ENCODE data around the gene STARD5.

STARD5 gene

DNA sequence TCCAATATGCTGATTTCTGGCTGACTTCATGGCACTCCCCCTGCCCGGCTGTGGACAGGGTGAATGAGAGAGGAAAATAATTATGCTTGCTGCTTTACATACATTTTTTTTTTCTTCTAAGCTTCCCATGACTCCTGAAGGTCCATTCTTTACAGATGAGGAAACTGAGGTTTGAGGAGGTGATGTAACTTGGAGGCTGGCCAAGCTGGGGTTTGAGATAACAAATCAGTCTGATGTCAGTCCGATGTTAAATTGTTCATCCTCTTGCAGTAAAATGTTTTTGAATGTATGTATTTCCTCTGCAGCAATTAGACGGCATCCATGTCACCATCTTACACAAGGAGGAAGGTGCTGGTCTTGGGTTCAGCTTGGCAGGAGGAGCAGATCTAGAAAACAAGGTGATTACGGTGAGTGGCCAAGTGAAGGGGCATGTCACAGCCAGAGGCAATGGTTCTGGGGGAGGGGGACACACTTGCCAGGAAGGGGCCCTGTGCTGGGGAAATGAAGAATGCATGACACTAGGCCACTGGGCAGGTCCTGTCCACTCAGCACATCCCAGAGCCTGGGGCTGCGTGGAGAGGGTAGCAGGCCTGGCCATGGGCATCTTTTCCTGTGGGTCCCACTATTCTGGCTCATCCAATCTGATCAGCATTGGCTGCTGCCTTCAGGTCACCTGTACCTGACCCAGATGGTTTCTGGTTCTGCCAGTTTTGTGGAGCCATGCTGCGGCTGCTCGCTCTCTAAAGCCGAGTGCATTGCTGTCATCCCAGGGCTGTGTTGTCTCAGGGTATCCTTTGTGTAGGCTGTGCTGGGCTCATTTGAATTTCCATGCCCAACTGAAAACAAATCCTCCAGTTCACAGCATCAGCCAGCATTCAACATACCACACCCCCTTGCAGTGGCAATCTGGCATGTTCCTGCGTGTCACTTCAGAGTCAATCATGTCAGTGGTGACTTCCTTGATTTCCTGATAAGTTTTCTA is 20.4 kb downstream of the STARD5 start:
- H3K36me3 ChIP-seq (ENCODE audit: insufficient read depth, low read length), result no peaks in the 10 kb centered on the region
- H3K27ac ChIP-seq, result no peak overlapping the region
- H3K4me3 ChIP-seq, result no peak overlapping the region
- TF ChIP-seq EZH2 (IDR thresholded peaks at IDR 0.05) (no peak), FOXP2 (optimal IDR thresholded peaks at IDR 0.05; ENCODE audit: control extremely low read depth, extremely low read length, insufficient read depth) (no peak), POLR2AphosphoS5 (IDR thresholded peaks at IDR 0.05; ENCODE audit: borderline replicate concordance, low read depth, low read length) (no peak)
- no peak overlapping the region for H3K9ac ChIP-seq (ENCODE audit: insufficient read length)
- DNase-seq (ENCODE audit: low read depth, low spot score), result no peak
- no peaks in the 10 kb centered on the region for H3K9me3 ChIP-seq (ENCODE audit: low read depth, low read length)

DNA sequence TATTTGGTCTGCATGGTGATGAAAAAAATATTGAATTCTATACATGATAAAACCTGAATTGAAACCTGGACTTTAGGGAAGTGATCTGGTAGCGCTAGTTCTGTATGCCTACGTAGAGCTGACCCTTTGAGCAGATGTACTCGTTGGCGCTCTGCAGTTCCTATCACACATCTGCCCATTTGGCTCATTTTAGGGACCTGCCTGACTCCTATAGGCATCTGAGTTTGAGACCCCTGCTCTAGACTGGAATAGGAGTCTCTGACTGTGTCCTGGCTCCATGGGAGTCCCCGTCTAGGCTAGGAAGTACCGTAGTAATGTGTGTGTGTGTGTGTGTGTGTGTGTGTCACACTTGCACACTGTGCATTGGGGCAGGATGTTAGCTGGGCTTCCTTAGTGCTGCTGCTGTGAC is 21.2 kb downstream of the STARD5 start:
- Histone ChIP-seq H3K9ac (ENCODE audit: insufficient read length) (no peak overlapping the region), H3K4me3 (no peak overlapping the region), H3K27ac (no peak overlapping the region), H3K36me3 (ENCODE audit: insufficient read depth, low read length) (no peaks in the 10 kb centered on the region), H3K9me3 (ENCODE audit: low read depth, low read length) (no peaks in the 10 kb centered on the region)
- DNase-seq (ENCODE audit: low read depth, low spot score), result no peak
- TF ChIP-seq FOXP2 (optimal IDR thresholded peaks at IDR 0.05; ENCODE audit: control extremely low read depth, extremely low read length, insufficient read depth) (no peak), POLR2AphosphoS5 (IDR thresholded peaks at IDR 0.05; ENCODE audit: borderline replicate concordance, low read depth, low read length) (no peak), EZH2 (IDR thresholded peaks at IDR 0.05) (no peak)

DNA sequence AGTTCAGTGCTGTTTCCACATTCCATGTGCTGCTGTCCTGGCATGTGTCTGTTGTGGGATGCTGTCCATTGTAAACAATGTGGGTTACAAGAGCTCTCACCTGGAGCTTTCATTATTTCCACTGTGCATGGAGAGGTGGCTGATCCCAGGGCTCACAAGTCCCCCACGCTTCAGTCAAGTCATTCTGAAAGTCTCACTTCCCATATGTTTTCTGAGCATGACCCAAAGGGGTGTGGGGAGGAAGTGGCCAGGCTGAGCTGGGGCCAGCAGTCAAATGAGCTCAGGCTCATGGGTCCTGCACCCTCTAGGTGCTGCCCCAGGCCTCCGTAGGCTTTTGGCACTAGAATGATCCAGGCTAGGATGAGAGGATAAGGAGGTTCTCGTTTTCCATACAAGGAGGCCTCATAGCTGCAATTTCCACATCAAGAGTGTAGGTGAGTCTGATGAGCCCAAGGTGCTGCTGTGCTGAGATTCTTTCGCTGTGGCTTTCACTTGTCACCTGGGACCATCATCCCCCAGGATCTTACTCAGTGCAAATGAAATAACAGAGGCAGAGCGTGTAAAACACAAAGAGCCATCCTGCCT is 22.0 kb downstream of the STARD5 start:
- Histone ChIP-seq H3K27ac (no peak overlapping the region), H3K36me3 (ENCODE audit: insufficient read depth, low read length) (no peaks in the 10 kb centered on the region), H3K9me3 (ENCODE audit: low read depth, low read length) (no peaks in the 10 kb centered on the region), H3K4me3 (no peak overlapping the region), H3K9ac (ENCODE audit: insufficient read length) (no peak overlapping the region)
- no peak for DNase-seq (ENCODE audit: low read depth, low spot score)
- TF ChIP-seq EZH2 (IDR thresholded peaks at IDR 0.05), result no peak
- TF ChIP-seq POLR2AphosphoS5 (IDR thresholded peaks at IDR 0.05; ENCODE audit: borderline replicate concordance, low read depth, low read length), result no peak
- no peak for TF ChIP-seq FOXP2 (optimal IDR thresholded peaks at IDR 0.05; ENCODE audit: control extremely low read depth, extremely low read length, insufficient read depth)

DNA sequence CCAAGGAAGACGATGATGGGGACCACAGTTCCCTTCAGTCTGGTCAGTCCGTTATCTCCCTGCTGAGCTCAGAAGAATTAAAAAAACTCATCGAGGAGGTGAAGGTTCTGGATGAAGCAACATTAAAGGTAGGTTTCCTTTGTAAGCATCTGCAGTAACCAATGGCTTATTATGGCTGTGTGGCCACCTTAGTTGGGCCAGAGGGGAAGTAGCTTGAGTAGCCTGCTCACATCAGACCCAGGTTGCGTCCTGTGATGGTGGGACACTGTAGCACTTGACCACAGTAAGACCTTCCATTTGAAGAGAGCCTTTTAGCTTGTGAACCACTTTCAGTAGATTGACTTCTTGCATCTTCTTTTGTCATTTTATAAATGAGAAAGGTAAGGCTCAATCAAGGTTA is 22.6 kb downstream of the STARD5 start:
- Histone ChIP-seq H3K9me3 (ENCODE audit: low read depth, low read length) (no peaks in the 10 kb centered on the region), H3K4me3 (no peak overlapping the region), H3K36me3 (ENCODE audit: insufficient read depth, low read length) (no peaks in the 10 kb centered on the region), H3K9ac (ENCODE audit: insufficient read length) (no peak overlapping the region), H3K27ac (no peak overlapping the region)
- DNase-seq (ENCODE audit: low read depth, low spot score), result no peak
- no peak for TF ChIP-seq POLR2AphosphoS5 (IDR thresholded peaks at IDR 0.05; ENCODE audit: borderline replicate concordance, low read depth, low read length)
- TF ChIP-seq FOXP2 (optimal IDR thresholded peaks at IDR 0.05; ENCODE audit: control extremely low read depth, extremely low read length, insufficient read depth), result no peak
- TF ChIP-seq EZH2 (IDR thresholded peaks at IDR 0.05), result no peak

DNA sequence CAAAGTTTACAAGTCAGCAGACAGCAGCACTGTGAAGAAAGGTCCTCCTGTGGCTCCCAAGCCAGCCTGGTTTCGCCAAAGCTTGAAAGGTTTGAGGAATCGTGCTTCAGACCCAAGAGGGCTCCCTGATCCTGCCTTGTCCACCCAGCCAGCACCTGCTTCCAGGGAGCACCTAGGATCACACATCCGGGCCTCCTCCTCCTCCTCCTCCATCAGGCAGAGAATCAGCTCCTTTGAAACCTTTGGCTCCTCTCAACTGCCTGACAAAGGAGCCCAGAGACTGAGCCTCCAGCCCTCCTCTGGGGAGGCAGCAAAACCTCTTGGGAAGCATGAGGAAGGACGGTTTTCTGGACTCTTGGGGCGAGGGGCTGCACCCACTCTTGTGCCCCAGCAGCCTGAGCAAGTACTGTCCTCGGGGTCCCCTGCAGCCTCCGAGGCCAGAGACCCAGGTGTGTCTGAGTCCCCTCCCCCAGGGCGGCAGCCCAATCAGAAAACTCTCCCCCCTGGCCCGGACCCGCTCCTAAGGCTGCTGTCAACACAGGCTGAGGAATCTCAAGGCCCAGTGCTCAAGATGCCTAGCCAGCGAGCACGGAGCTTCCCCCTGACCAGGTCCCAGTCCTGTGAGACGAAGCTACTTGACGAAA is 24.2 kb downstream of the STARD5 start:
- TF ChIP-seq POLR2AphosphoS5 (IDR thresholded peaks at IDR 0.05; ENCODE audit: borderline replicate concordance, low read depth, low read length), result no peak
- DNase-seq (ENCODE audit: low read depth, low spot score), result no peak
- H3K36me3 ChIP-seq (ENCODE audit: insufficient read depth, low read length), result no peaks in the 10 kb centered on the region
- H3K27ac ChIP-seq, result no peak overlapping the region
- no peak overlapping the region for H3K9ac ChIP-seq (ENCODE audit: insufficient read length)
- H3K9me3 ChIP-seq (ENCODE audit: low read depth, low read length), result no peaks in the 10 kb centered on the region
- no peak overlapping the region for H3K4me3 ChIP-seq

DNA sequence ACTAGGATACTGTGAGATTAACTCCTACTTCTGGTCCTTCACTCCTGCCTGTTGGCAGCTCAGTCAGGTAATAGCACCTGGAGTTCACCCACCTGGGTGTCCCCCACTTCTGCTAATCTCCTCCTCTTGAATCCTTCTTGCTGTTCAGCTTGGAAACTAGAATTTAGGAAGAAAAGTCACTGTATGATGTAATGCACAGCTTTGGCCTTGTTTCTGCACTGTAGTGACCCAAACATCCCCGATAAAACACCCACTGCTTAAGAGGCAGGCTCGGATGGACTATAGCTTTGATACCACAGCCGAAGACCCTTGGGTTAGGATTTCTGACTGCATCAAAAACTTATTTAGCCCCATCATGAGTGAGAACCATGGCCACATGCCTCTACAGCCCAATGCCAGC is 24.8 kb downstream of the STARD5 start:
- no peaks in the 10 kb centered on the region for H3K9me3 ChIP-seq (ENCODE audit: low read depth, low read length)
- H3K27ac ChIP-seq, result no peak overlapping the region
- no peak for DNase-seq (ENCODE audit: low read depth, low spot score)
- TF ChIP-seq FOXP2 (optimal IDR thresholded peaks at IDR 0.05; ENCODE audit: control extremely low read depth, extremely low read length, insufficient read depth) (no peak), EZH2 (IDR thresholded peaks at IDR 0.05) (no peak), POLR2AphosphoS5 (IDR thresholded peaks at IDR 0.05; ENCODE audit: borderline replicate concordance, low read depth, low read length) (no peak)
- H3K9ac ChIP-seq (ENCODE audit: insufficient read length), result no peak overlapping the region
- H3K36me3 ChIP-seq (ENCODE audit: insufficient read depth, low read length), result no peaks in the 10 kb centered on the region
- no peak overlapping the region for H3K4me3 ChIP-seq

DNA sequence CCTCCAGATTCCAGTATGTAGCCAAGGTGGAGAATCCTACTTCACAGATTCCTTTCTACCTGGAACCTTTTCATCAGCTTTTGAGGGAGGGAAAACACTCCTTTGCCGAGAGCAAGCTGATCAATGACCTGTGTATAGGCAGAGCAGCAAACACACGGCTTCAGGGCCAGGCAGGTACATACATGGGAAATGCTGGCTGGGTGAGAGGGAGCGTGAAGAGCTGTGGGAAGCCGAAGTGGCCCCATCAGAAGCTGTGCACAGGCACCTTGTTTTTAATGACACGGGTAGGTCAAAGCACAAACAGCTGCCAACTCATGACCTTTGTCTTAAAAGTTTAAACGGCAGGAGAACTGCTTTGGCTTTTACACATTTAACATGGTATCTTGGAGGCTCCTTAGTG is 25.3 kb downstream of the STARD5 start:
- H3K9me3 ChIP-seq (ENCODE audit: low read depth, low read length), result no peaks in the 10 kb centered on the region
- no peak for DNase-seq (ENCODE audit: low read depth, low spot score)
- H3K27ac ChIP-seq, result no peak overlapping the region
- H3K9ac ChIP-seq (ENCODE audit: insufficient read length), result no peak overlapping the region
- no peak for TF ChIP-seq EZH2 (IDR thresholded peaks at IDR 0.05)
- no peak for TF ChIP-seq FOXP2 (optimal IDR thresholded peaks at IDR 0.05; ENCODE audit: control extremely low read depth, extremely low read length, insufficient read depth)
- no peak for TF ChIP-seq POLR2AphosphoS5 (IDR thresholded peaks at IDR 0.05; ENCODE audit: borderline replicate concordance, low read depth, low read length)
- no peak overlapping the region for H3K4me3 ChIP-seq
- H3K36me3 ChIP-seq (ENCODE audit: insufficient read depth, low read length), result no peaks in the 10 kb centered on the region
